ENCODE results near the gene NDST3.

- no peak for TF ChIP-seq POLR2A (IDR thresholded peaks at IDR 0.05; ENCODE audit: low read depth)
- peak; percentile 55 to 59 (median 56) for TF ChIP-seq CTCF (IDR thresholded peaks at IDR 0.05)
- TF ChIP-seq EP300 (IDR thresholded peaks at IDR 0.05): no peak
- no peak for TF ChIP-seq POLR2AphosphoS5 (IDR thresholded peaks at IDR 0.05)
These were observed 236.2 kb downstream of the NDST3 start for GRCh38 chr4:118270492-118270891.

Measured in esophagus muscularis mucosa (tissue), 4 donors.